Measurements from ENCODE around the gene CRIM1.

CRIM1 gene

DNA sequence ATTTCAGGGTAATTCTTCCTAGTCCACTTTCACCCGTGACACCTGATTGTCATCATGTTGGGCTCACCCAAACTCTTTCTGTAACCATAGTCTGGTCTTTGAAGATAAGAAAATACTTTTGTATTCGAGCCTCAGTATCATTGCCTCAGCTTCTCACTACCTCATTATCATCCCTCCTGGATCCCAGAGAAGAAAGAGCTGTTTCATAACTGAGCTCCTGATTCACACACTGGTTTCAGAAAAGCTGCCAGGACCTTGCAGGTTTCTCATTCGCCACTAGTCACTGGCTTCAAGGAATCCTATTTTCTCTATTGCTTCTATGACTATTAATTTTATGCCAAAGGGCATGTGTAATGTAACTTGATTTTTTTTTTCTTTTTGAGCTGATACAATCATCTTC is 2.9 kb upstream of the CRIM1 start:
- TF ChIP-seq CTCF (IDR thresholded peaks at IDR 0.05): peak in 1 of 2 experiments; percentile 27
- no peak for DNase-seq
- no peaks in the 10 kb centered on the region for H3K9me3 ChIP-seq
- H3K4me1 ChIP-seq: peaks cover 0 to 34% (median 10%) of the 10 kb centered on the region in 4 donors
- H3K27ac ChIP-seq: peak overlapping the region; percentile 92 to 97
- H3K36me3 ChIP-seq: no peaks in the 10 kb centered on the region
- no peaks in the 10 kb centered on the region for H3K27me3 ChIP-seq
- intact Hi-C loops (cut with DNase I; ENCODE audit: low total_unique reads): loop anchor here (5.0 kb wide), 2 partner anchors 155 to 585 kb away; no protein-coding TSS in a partner anchor
- H3K4me3 ChIP-seq: no peak overlapping the region

GRCh38 chr2:36354811-36355150 is 797 bp upstream of the CRIM1 start:
- no peak for DNase-seq
- Histone ChIP-seq H3K4me1 (peaks cover 0 to 46% (median 17%) of the 10 kb centered on the region in 4 donors), H3K36me3 (no peaks in the 10 kb centered on the region), H3K27me3 (no peaks in the 10 kb centered on the region), H3K4me3 (peak overlapping the region; percentile 94), H3K27ac (peak overlapping the region; percentile 92 to 97), H3K9me3 (no peaks in the 10 kb centered on the region)
- intact Hi-C loops (cut with DNase I; ENCODE audit: low total_unique reads): loop anchor here (5.0 kb wide), 3 partner anchors 103 to 583 kb away; no protein-coding TSS in a partner anchor
- no peak for TF ChIP-seq CTCF (IDR thresholded peaks at IDR 0.05)

DNA sequence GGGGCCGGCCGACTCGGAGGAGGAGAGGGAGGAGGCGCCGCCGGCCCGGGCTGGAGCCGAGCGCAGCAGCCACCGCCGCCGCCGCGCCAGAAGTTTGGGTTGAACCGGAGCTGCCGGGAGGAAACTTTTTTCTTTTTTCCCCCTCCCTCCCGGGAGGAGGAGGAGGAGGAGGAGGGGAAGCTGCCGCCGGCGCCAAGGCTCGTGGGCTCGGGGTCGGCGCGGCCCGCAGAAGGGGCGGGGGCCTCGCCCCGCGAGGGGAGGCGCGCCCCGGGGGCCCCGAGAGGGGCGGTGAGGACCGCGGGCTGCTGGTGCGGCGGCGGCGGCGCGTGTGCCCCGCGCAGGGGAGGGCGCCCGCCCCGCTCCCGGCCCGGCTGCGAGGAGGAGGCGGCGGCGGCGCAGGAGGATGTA is 316 bp downstream of the CRIM1 start:
- Histone ChIP-seq H3K4me1 (peaks cover 0 to 58% (median 28%) of the 10 kb centered on the region in 4 donors), H3K9me3 (no peaks in the 10 kb centered on the region), H3K4me3 (peak overlapping the region; percentile 94), H3K36me3 (no peaks in the 10 kb centered on the region), H3K27me3 (no peaks in the 10 kb centered on the region), H3K27ac (peak overlapping the region; percentile 92 to 97)
- intact Hi-C loops (cut with DNase I; ENCODE audit: low total_unique reads): loop anchor here (5.0 kb wide), 1 partner anchor 101 kb away; no protein-coding TSS in a partner anchor
- no peak for DNase-seq
- TF ChIP-seq CTCF (IDR thresholded peaks at IDR 0.05): peak in 1 of 2 experiments; percentile 11

GRCh38 chr2:36356298-36356989 is 866 bp downstream of the CRIM1 start:
- Histone ChIP-seq H3K9me3 (no peaks in the 10 kb centered on the region), H3K27ac (peak overlapping the region; percentile 92 to 97), H3K4me3 (peak overlapping the region; percentile 94), H3K4me1 (peaks cover 0 to 61% (median 33%) of the 10 kb centered on the region in 4 donors), H3K27me3 (no peaks in the 10 kb centered on the region), H3K36me3 (no peaks in the 10 kb centered on the region)
- DNase-seq: peak in 1 of 2 donors; percentile 77
- intact Hi-C loops (cut with DNase I; ENCODE audit: low total_unique reads): loop anchor here (5.0 kb wide), 1 partner anchor 101 kb away; no protein-coding TSS in a partner anchor
- no peak for TF ChIP-seq CTCF (IDR thresholded peaks at IDR 0.05)

GRCh38 chr2:36356990-36357846 is 1.6 kb downstream of the CRIM1 start:
- no peaks in the 10 kb centered on the region for H3K27me3 ChIP-seq
- intact Hi-C loops (cut with DNase I; ENCODE audit: low total_unique reads): loop anchor here (5.0 kb wide), 1 partner anchor 100 kb away; no protein-coding TSS in a partner anchor
- peak overlapping the region; percentile 94 for H3K4me3 ChIP-seq
- TF ChIP-seq CTCF (IDR thresholded peaks at IDR 0.05): no peak
- peak; percentile 61 to 77 for DNase-seq
- peak overlapping the region; percentile 92 to 97 for H3K27ac ChIP-seq
- H3K36me3 ChIP-seq: no peaks in the 10 kb centered on the region
- H3K4me1 ChIP-seq: peaks cover 0 to 64% (median 41%) of the 10 kb centered on the region in 4 donors
- H3K9me3 ChIP-seq: no peaks in the 10 kb centered on the region
